DMS 273 (cell line): ENCODE results near the gene PLSCR4.

Experiments used
- DNase-seq: peaks from one replicate; lab custom pipeline; 2025; ENCODE audit not compliant: unreplicated experiment; lab: John Stamatoyannopoulos, UW

PLSCR4 gene

GRCh38 chr3:146162561-146162960, 88.3 kb downstream of the PLSCR4 start:
- DNase-seq: no peak

DNA sequence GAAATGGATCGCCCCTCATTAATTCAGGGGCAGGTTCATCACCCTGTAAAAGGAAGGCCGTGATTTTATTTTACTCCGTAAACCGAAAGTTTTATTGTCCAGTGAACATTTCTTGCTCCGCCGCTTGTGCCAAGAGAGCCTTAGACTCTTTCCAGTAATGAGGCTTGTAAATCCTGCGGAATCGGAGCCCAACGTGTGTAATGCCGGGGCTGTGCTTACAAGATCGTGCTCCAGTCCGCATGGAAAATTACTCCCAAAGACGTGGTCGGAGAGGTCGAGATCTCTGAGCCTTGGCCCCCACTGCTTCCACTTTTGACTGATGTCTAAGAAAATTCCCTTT, 89.3 kb downstream of the PLSCR4 start:
- peak; percentile 83 for DNase-seq

DNA sequence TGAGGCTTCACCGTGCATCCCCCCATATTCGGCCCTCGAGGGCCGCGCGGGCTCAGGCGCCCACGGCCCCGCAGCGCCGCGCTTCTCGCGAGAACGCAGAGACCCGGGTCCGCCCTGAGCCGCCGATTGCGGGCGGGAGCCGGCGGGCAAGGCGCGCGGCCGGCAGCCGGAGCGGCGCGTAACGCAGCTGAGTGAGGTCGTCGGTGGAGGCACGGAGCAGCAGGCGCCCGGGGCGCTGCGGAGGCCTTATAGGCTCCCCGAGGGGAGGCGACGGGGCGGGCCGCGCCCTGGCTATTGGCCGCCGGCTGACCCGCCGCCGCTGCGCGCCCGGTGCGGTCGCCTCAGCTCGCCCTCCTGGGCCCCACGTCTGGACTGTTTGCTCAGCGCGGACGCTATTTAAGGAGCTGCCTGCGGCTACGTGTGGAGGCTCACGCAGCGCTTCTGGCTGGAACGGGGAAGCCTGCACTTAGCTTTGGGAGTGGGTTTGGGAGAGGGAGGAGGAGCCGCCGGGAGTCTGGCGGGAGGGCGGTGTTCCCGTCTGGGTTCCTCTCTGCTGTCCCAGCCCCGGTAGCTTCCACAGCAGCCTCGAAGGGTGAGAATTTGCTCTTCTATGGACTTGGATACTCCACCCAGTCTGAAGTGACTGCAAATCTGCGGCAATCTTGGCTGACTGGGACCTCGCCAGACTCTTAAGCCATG, 89.8 kb downstream of the PLSCR4 start, which contains the start of gene PLOD2:
Gene PLOD2, minus strand, starts transcription at position 221 of the 699 bp plus-strand sequence. Its CDS starts 195 bp downstream, at position 26.
- peak; percentile 99 for DNase-seq

- peak; percentile 98 for DNase-seq
These were observed 90.5 kb downstream of the PLSCR4 start for GRCh38 chr3:146160321-146160963.

DNA sequence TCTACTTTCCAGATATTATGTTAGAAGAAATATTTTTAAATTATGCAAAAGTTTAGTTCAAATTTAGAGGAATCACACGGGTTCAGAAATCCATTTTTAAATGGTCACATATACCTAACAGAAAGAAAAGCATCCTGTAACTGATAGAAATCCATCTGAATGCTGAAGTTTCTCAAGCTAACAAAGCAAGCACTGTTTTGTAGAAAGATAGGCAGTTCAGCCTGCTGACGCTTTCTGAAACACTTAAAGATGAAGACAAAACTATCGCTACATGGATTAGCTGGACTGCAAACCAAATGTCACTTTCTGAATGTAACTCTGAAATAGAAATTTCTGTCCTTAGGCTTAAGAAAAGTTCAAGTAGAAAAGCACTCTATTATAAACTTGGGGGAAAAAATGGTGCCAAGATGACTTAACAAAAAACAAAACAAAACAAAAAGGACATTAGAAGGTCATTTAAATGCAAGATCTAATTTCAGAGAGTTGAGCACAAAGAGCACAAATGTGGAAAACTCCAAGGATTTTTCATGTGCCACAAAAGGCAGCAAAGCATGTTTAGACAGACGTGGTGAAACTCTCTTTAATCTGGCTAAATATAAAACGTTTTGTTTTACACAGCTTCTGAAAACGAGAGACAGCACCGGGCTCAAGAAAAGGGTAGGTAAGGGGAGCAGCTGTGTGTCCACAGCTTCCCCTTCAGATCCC, 91.1 kb downstream of the PLSCR4 start:
- peak; percentile 51 for DNase-seq

DNA sequence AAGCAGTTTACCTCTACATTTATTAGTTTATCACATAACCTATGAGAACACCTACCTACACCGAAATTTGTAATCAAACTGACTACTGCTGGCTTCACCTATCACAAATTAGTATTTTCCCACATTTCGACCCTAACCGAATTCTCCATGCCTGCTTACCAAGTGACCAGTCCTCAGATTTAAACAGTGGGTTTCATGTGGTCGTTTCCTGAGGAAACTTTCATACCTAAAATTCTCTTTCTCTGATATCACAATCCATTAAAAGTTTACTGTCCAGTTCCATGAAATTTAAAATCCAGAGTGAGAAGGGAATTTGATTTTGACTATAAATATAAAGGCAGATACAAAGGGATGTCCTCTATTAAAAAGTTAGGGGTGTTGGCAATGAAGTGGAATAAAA, 91.9 kb downstream of the PLSCR4 start:
- DNase-seq: no peak

DNA sequence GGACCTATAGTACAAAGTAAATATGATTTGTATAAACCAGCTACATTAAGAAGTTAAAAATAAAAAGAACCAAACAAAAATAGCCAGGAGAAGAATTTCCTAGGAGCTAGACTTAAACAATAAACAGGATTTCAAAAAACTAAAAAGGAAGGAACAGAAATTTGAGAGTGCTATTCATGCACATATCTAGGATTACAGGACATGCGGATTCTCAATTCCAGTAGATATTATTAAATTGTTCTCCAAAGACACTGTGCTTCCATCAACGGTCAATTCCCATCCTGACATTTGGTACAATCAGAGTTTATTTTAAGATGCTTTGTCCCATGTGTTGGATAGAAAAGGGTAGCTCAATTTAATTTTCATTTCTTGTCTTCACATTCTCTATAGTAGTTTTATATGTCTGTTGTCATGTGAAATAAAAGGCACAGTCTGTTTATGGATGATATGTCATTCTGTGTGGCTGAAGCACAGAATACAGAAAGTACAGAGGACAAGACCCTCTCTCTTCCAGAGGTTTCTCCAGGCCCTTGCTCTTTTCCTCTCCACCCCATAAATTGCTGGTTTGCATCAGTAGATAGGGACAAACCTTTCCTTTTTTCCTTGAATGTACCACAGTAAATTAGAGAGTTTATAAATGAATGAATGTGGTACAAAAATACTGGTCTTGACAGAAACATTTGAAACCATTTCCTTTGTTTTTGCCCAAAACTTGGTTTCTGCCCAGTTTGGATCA, 93.4 kb downstream of the PLSCR4 start:
- no peak for DNase-seq

GRCh38 chr3:146156666-146157314, 94.1 kb downstream of the PLSCR4 start:
- peak; percentile 55 for DNase-seq

DNA sequence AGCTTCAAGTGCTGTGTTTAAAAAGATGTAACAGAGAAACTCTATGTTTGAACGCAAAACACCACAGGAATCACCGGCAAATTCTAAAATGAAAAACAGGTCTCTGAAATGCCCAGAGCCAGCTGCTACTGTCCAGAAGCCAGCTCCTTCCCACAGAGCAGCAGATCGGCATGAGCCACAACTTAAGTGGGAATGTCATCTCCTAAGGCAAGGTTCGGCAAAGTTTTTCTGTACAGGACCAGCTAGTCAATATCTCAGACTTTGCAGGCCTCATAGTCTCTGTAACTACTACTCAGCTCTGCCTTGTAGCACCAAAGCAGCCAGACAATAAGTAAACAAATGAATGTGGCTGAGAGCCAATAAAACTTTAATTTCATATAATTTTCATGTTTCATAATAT, 94.8 kb downstream of the PLSCR4 start:
- peak; percentile 88 for DNase-seq

DNA sequence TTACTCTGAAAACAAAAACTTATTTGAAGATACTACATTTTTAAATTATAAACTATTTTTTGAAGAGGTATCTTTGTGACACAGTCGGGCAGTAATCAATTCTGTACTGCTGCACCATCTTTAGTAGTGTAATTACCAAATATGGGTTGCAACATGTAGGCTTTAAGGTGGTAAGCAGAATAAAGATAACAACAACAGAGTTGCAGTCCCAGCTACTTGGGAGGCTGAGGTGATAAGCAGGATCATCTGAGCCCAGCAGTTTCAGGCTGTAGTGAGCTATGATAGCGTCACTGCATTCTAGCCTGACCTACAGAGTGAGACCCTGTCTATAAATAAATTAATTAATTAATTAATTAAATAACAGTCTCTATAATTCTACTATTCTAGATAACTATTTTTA, 95.9 kb downstream of the PLSCR4 start:
- DNase-seq: no peak

DNA sequence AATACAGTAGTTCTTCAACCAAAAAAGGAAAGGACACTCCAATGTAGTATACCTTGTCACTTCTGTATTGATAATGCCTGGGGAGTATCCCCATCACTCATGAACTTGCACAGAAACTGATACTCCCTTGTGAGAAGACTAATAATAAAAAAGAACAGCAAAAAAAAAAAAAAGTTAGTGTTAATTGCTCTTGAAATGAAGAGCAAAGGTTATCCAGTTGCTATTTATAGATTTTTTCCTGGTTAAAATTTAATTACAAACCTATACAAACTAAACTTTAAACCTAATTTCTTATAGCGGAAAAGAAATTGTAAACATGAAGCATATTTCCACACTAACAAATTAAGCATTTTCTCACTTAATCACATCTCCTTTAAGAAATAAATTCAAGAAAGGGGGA, 96.6 kb downstream of the PLSCR4 start:
- no peak for DNase-seq

DNA sequence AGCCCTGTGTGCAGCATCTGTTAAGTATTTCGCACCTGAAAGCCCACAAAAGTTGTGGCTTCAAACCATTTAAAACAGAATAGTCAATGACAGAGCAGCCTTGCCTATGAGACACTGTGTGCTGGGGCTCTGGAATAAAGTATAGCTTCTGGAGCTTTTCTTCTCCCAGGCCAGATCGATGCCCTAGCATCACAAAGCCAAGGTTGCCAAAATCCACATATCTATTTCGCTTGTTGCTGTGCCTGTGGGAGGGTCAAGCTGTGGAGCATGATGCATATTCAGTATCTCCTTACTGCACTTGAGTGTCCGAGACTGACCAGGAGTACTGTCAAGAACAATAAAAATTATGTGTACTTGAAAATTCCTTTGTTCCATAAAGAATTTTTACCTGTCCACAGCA, 97.5 kb downstream of the PLSCR4 start:
- no peak for DNase-seq

DNA sequence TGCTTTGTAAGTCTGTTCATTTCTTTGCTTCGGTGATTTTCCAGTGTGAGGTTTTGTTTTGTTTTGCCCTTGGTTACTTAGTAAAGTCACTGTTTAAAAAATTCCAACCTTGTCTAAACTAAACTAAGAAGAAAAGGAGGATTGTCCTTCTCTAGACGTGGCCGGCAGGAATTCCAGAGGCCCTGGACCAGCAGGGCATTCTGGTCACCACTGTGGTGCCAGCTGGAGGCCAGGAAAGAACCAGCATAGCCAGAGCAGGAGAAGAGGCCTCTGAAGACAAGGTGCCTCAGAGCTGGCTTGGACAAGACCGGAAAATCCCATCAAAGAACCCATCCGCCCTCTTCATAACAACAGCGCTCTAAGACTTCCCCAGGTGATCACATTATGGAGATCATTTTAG, 98.1 kb downstream of the PLSCR4 start:
- no peak for DNase-seq

- DNase-seq: peak; percentile 46
These were observed 102.4 kb downstream of the PLSCR4 start for GRCh38 chr3:146148468-146148931.

GRCh38 chr3:146145642-146146041, 105.3 kb downstream of the PLSCR4 start:
- DNase-seq: no peak

DNA sequence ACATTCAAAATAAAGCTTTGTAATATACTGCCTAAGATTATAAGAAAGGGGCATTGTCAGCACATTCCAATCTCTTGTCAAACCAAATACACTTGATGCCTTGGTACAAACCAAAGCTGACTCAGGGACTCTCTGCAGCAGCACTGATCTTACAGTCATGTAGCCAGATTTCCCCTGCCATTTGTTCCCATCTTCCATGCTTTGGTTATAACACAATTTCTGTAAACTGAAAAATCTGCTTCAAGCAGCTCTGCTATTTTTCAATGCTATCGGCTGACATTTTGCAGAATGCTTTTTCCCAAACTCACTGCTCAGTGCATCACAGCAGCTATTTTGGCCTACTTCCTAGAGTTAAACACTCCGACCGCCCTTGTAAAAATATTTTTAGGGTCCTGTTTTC, 108.1 kb downstream of the PLSCR4 start:
- DNase-seq: no peak
